Adrenal gland (tissue), 12 donors: ENCODE data around the gene SPECC1L. TPM values are rescaled to one million over a fixed set of nuclear protein-coding genes. Genes with fewer than 3 reads are reported as not detected.

Experiments
- DNase-seq, 7 donors: peaks; one replicate each; pipeline ENCODE4 v3.0.0-alpha.2; 2019 to 2020
- H3K27ac ChIP-seq, 5 donors: fragments of 200-600 bp; sonication (generic) in 4 of 5; 1 replicate in 3 of 5; 2 replicates in 2 of 5; pipeline versions ENCODE4 v1.5.1 to v1.8.0; 2016 to 2020; ENCODE audit warnings: mild to moderate bottlenecking in 1 of 5
- H3K27me3 ChIP-seq: fragments of 200-600 bp; 2 replicates; pipeline ENCODE4 v1.8.0; 2021
- H3K36me3 ChIP-seq, 2 donors: fragments of 200-600 bp; replicated peaks in 1 of 2; 1 replicate in 1 of 2; 2 replicates in 1 of 2; pipeline versions ENCODE4 v1.5.1 to v1.8.0; 2018 to 2022
- H3K4me1 ChIP-seq, 2 donors: fragments of 200-600 bp; replicated peaks in 1 of 2; 1 replicate in 1 of 2; 2 replicates in 1 of 2; pipeline versions ENCODE4 v1.5.1 to v1.8.0; 2018 to 2021
- H3K4me3 ChIP-seq, 4 donors: fragments of 200-600 bp; sonication (generic) in 3 of 4; one replicate each; pipeline ENCODE4 v1.5.1; 2016 to 2018
- H3K9me3 ChIP-seq, 3 donors: fragments of 200-600 bp; sonication (generic) in 1 of 3; replicated peaks in 1 of 3; 1 replicate in 2 of 3; 2 replicates in 1 of 3; pipeline versions ENCODE4 v1.5.1 to v1.8.0; 2016 to 2021
- CTCF ChIP-seq, 6 experiments: fragments of 450-650 bp in 4 of 6; fragments of 200-600 bp in 2 of 6; sonication (generic) in 1 of 6; IDR thresholded peaks; 1 replicate in 5 of 6; 2 replicates in 1 of 6; pipeline versions ENCODE4 v1.5.1 to v1.8.0; 2016 to 2021; ENCODE audit warnings: antibody characterized with exemption in 6 of 6, mild to moderate bottlenecking in 2 of 6, moderate library complexity in 1 of 6
- POLR2A ChIP-seq, 2 donors: fragments of 450-650 bp; IDR thresholded peaks; one replicate each; pipeline ENCODE4 v1.6.1; 2017; ENCODE audit warnings: antibody characterized with exemption in 2 of 2, mild to moderate bottlenecking in 2 of 2, moderate library complexity in 1 of 2
- WGBS, 4 donors: extraction: QIAGEN DNeasy Blood & Tissue Kit in 2 of 4; methylation state at CpG; one replicate each; pipeline versions ENCODE4 v1.1.5 to v1.1.7; 2013 to 2017; 5-methylcytosine and 5-hydroxymethylcytosine counted together
- intact Hi-C, 2 donors: fragments of 100-400 bp; cut with DNase I; formaldehyde crosslinking; loops; one replicate each; pipeline versions ENCODE4 v1.14.1 to v1.15.0; 2022 to 2023
- polyA plus RNA-seq, 3 donors: library from polyadenylated mRNA; stranded (reverse); fragments of 200-250 nt in 2 of 3; fragments of 350-450 nt in 1 of 3; fragmentation: Illumina TruSeq in 1 of 3; extraction: RNeasy Lipid Tissue Mini Kit (QIAGEN cat#74804) in 1 of 3; gene quantifications; one replicate each; pipeline ENCODE4 v1.2.3, GENCODE V29; 2013 to 2014
- total RNA-seq, 9 donors: library from RNA; depleted of rRNA in 4 of 9; stranded (reverse); fragments of >200 nt in 4 of 9; fragments of 120-200 nt in 1 of 9; fragmentation: NEBNext Ultra II Directional in 1 of 9; extraction: Animal tissue kit (Norgen Biotek cat#: 25700) in 1 of 9; gene quantifications; one replicate each; pipeline versions ENCODE4 v1.1.0 to v1.2.4, GENCODE V29; 2013 to 2023
- donor health status: healthy with polysubstance abuse.
- donor health status: Bipolar disorder and iron deficiency.
- donor health status: DM: yes; HTN: yes; CAD: no.
- donor health status: DM: no; HTN: no; CAD: no.
- donor health status: DM: no; HTN: no; CAD: no.
- donor health status: DM: yes; HTN: yes; CAD: no.

SPECC1L gene
- total and polyA plus RNA-seq, 12 donors = 7.2 to 121 (median 43.5) TPM

DNA sequence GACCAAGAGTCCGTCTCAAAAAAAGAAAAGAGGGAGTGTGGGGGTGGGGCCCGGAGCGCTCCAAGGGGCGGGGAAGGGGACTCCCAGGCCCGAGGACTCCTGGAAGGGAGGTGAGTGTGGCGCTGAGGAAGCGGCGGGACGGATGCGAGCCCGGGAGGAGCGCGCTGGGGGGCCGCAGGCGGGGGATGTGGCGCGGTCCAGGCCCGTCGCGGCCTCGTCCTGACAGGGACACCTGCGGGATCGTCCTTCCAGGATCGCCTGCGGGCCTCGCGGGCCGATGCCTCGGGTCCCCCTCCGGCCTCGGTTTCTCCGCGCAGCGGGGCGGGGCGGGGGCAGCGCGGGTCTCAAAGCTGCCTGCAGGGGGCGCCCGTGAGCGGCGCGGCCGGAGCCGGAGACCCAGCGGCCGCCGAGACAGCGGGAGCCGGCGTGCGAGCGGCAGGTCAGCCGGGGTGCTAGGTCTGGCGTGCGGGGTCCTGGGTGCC, 152.9 kb downstream of the SPECC1L start:
- peak overlapping the region in 2 of 5 donors; percentile 47 to 73 for H3K27ac ChIP-seq
- H3K4me1 ChIP-seq = peaks cover 4 to 8% of the 10 kb centered on the region in 2 donors
- intact Hi-C loops = loop anchor here (5.0 to 10.0 kb wide), 3 partner anchors 79 to 99 kb away; no protein-coding TSS in a partner anchor
- no peaks in the 10 kb centered on the region for H3K27me3 ChIP-seq
- H3K9me3 ChIP-seq = no peaks in the 10 kb centered on the region
- TF ChIP-seq CTCF (IDR thresholded peaks at IDR 0.05) = peak; percentile 39 to 95 (median 72)
- no peak for TF ChIP-seq POLR2A (IDR thresholded peaks at IDR 0.05)
- peak in 4 of 7 donors; percentile 48 to 69 (median 60) for DNase-seq
- peak overlapping the region in 2 of 4 donors; percentile 54 to 77 for H3K4me3 ChIP-seq
- no peaks in the 10 kb centered on the region for H3K36me3 ChIP-seq
- 1 to 4% (median 2%) methylated on average over 5 to 56 of the region's 56 CpGs for WGBS, 4 donors

DNA sequence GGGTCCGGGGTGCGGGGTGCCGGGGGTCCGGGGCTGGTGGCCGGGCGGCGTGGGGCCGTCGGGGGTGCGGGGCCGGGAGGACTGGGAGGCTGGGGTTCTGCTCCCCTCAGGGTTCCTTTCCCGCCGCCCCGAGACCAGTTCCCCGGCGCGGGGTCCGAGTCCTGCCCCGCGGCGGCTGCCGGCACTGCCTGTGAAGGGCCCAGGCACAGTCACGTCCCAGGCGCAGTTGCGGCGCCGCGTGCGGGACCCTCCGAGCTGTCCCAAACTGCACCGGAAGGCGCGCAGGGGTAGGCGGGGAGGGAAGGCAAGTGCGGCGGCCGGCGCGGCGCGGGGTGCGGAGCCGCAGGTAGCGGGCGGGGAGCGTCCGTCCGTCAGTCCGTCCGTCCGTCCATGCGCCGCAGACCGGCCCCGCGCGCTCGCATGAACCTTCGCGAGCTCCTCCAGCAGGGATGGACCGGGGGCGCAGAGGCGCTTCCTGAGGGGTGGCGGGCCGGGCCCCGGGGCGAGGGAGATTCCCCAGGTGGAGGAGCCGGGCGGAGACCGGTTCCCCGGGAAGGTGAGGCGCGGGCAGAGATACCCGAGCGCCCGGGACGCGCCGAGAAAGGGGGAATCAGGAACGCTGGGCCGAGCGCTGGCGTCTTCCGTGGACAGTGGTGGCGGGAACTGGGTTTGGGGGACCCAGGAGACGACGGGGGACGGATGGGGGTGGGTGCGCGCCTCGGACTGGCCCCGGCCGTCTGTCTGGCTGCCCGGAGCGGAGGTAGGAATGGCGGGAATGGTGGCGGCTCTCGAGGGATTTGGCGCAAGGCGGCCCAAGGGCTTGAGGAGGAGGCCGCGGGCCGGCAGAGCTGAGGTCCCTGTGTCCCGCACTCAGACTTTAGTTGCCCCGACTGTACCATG, 153.6 kb downstream of the SPECC1L start:
- TF ChIP-seq CTCF (IDR thresholded peaks at IDR 0.05) (no peak), POLR2A (IDR thresholded peaks at IDR 0.05) (no peak)
- Histone ChIP-seq H3K4me3 (peak overlapping the region in 2 of 4 donors; percentile 54 to 77), H3K27ac (peak overlapping the region in 4 of 5 donors; percentile 26 to 73 (median 52)), H3K9me3 (no peaks in the 10 kb centered on the region), H3K36me3 (no peaks in the 10 kb centered on the region), H3K4me1 (peaks cover 4 to 14% of the 10 kb centered on the region in 2 donors), H3K27me3 (no peaks in the 10 kb centered on the region)
- intact Hi-C loops = loop anchor here (5.0 to 10.0 kb wide), 3 partner anchors 78 to 99 kb away; no protein-coding TSS in a partner anchor
- WGBS, 4 donors = 10 to 29% (median 17%) methylated on average over 30 to 105 of the region's 105 CpGs
- no peak for DNase-seq

- Histone ChIP-seq H3K4me3 (peak overlapping the region in 2 of 4 donors; percentile 54 to 77), H3K36me3 (no peaks in the 10 kb centered on the region), H3K9me3 (no peaks in the 10 kb centered on the region), H3K27ac (peak overlapping the region in 2 of 5 donors; percentile 57 to 73), H3K4me1 (peaks cover 4 to 18% of the 10 kb centered on the region in 2 donors), H3K27me3 (no peaks in the 10 kb centered on the region)
- intact Hi-C loops = loop anchor here (5.0 to 10.0 kb wide), 3 partner anchors 77 to 100 kb away; no protein-coding TSS in a partner anchor
- TF ChIP-seq POLR2A (IDR thresholded peaks at IDR 0.05) = no peak
- TF ChIP-seq CTCF (IDR thresholded peaks at IDR 0.05) = no peak
- WGBS, 4 donors = 74 to 79% (median 77%) methylated on average over 12 to 32 of the region's 32 CpGs
- DNase-seq = no peak
Measured at GRCh38 chr22:24424901-24425775, 154.5 kb downstream of the SPECC1L start.
